Large intestine (tissue), 3 donors: ENCODE measurements around the gene FAM161A. TPM values are rescaled to one million over a fixed set of nuclear protein-coding genes. Genes with fewer than 3 reads are reported as not detected.
"Not testable (repeated sequence)": the region's sequence is repeated elsewhere in the genome, so short reads cannot be mapped to it uniquely, and the experiment has no call there.

Source experiments
- DNase-seq, 2 donors: peaks; one replicate each; pipeline versions ENCODE4 v3.0.0 to v3.0.0-alpha.2; 2013
- H3K27ac ChIP-seq: one replicate; pipeline ENCODE4 v1.5.1; 2013; ENCODE audit warnings: low read length
- H3K27me3 ChIP-seq: 2 replicates; pipeline ENCODE4 v1.6.1; 2013; ENCODE audit warnings: low read length; ENCODE audit not compliant: control insufficient read depth, insufficient read depth
- H3K36me3 ChIP-seq: 2 replicates; pipeline ENCODE4 v1.6.1; 2013; ENCODE audit warnings: low read length; ENCODE audit not compliant: control insufficient read depth, insufficient read depth
- H3K4me1 ChIP-seq: one replicate; pipeline ENCODE4 v1.6.1; 2013; ENCODE audit warnings: low read length; ENCODE audit not compliant: control insufficient read depth, insufficient read depth
- H3K4me3 ChIP-seq: one replicate; pipeline ENCODE4 v1.5.1; 2013; ENCODE audit warnings: low read length
- H3K9me3 ChIP-seq: one replicate; pipeline ENCODE4 v1.6.1; 2013; ENCODE audit warnings: mild to moderate bottlenecking, low read depth, low read length, moderate library complexity; ENCODE audit not compliant: control insufficient read depth
- WGBS: methylation state at CpG from one replicate; pipeline ENCODE4 v1.1.5; 2013; ENCODE audit warnings: low lambda C conversion rate; ENCODE audit not compliant: insufficient coverage; 5-methylcytosine and 5-hydroxymethylcytosine counted together
- polyA plus RNA-seq: library from polyadenylated mRNA; unstranded; fragments of 120-200 nt; gene quantifications from one replicate; pipeline ENCODE4 v1.2.1, GENCODE V29; 2013

The FAM161A gene
- polyA plus RNA-seq, 1 donor: 7.4 TPM

GRCh38 chr2:61877571-61878245 lies 23.8 kb upstream of the FAM161A start:
- Histone ChIP-seq H3K4me1 (no peaks in the 10 kb centered on the region), H3K36me3 (peaks cover 79% of the 10 kb centered on the region), H3K9me3 (no peaks in the 10 kb centered on the region), H3K27me3 (no peaks in the 10 kb centered on the region), H3K4me3 (no peak overlapping the region), H3K27ac (no peak overlapping the region)
- DNase-seq: no peak
- WGBS: 100% methylated on average over 3 of the region's 4 CpGs

DNA sequence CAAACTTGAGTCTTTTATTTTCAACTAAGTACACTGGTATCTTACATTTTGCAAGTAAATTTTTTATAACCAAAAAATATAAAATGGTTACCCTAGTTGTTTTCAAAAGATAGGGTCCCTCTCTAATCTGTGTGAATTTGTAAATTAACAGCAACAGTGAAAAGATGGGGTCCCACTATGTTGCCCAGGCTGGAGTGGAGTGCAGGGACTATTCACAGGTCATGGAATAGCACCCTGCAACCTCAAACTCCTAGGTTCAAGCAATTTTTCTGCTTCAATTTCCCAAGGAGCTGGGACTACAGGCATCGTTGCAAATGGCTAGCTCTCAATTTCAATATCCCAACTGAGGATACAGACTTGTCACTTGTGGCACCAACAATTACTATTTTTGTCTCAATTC lies 22.5 kb upstream of the FAM161A start:
- H3K27ac ChIP-seq: no peak overlapping the region
- no peaks in the 10 kb centered on the region for H3K9me3 ChIP-seq
- H3K36me3 ChIP-seq: peaks cover 81% of the 10 kb centered on the region
- WGBS: 100% methylated on average over 1 of the region's 1 CpG
- DNase-seq: no peak
- no peak overlapping the region for H3K4me3 ChIP-seq
- H3K4me1 ChIP-seq: no peaks in the 10 kb centered on the region
- H3K27me3 ChIP-seq: no peaks in the 10 kb centered on the region

DNA sequence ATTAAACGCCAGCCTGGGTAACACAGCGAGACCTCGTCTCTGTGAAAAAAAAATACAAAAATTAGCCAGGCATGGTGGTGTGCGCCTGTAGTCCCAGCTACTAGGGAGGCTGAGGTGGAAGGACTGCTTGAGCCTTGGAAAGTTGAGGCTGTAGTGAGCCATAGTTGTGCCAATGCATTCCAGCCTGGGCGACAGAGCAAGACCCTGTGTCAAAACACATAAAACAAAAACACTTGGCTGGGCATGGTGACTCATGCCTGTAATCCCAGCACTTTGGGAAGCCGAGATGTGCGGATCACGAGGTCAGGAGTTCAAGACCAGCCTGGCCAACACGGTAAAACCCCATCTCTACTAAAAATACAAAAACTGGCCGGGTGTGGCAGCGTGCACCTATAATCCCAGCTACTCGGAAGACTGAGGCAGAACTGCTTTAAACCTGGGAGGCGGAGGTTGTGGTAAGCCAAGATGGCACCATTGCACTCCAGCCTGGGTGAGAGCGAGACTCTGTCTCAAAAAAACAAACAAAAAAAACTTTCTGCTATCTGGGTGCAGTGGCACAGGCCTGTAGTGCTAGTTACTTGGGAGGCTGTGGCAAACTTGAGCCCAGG lies 12.7 kb upstream of the FAM161A start:
- no CpG with 5 or more reads among the region's 14 CpGs for WGBS
- not testable (repeated sequence) for H3K4me1 ChIP-seq, H3K9me3 ChIP-seq, DNase-seq, H3K27me3 ChIP-seq, H3K4me3 ChIP-seq, H3K27ac ChIP-seq
- peaks cover 54% of the 10 kb centered on the region for H3K36me3 ChIP-seq

- Histone ChIP-seq H3K27me3 (no peaks in the 10 kb centered on the region), H3K4me1 (no peaks in the 10 kb centered on the region), H3K36me3 (peaks cover 25% of the 10 kb centered on the region), H3K27ac (no peak overlapping the region), H3K4me3 (no peak overlapping the region), H3K9me3 (peaks cover 8% of the 10 kb centered on the region)
- WGBS: no CpG with 5 or more reads among the region's 5 CpGs
- no peak for DNase-seq
Observed at GRCh38 chr2:61862085-61862484, 8.2 kb upstream of the FAM161A start.

DNA sequence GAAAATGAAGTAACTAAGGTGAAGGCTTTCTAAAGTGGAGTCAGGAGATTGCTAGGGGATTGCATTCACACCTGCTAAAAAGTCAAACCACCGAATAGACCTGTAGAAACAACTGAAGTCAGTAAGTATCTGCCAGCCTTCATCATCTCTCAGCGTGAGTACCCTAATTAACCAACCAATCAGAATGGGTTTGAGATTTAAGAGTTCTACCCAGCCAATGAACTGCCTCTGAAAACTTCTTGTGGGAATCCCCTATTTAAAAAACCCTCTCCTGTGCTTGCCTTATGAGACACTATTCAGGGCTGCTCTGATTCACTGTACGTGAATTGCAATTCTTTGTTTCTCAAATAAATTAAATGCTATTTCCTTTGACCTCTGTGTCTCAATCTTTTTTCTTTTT lies 3.4 kb upstream of the FAM161A start:
- Histone ChIP-seq H3K27ac (no peak overlapping the region), H3K36me3 (no peaks in the 10 kb centered on the region), H3K9me3 (peaks cover 8% of the 10 kb centered on the region), H3K27me3 (no peaks in the 10 kb centered on the region), H3K4me3 (no peak overlapping the region), H3K4me1 (no peaks in the 10 kb centered on the region)
- 100% methylated on average over 1 of the region's 3 CpGs for WGBS
- DNase-seq: no peak

- Histone ChIP-seq H3K4me1 (no peaks in the 10 kb centered on the region), H3K4me3 (peak overlapping the region; percentile 76), H3K9me3 (no peaks in the 10 kb centered on the region), H3K27me3 (no peaks in the 10 kb centered on the region), H3K36me3 (no peaks in the 10 kb centered on the region), H3K27ac (peak overlapping the region; percentile 34)
- DNase-seq: no peak
- WGBS: no CpG with 5 or more reads among the region's 9 CpGs
Observed at GRCh38 chr2:61855318-61855613, 1.4 kb upstream of the FAM161A start.

GRCh38 chr2:61854564-61855317 lies 881 bp upstream of the FAM161A start:
- no peaks in the 10 kb centered on the region for H3K36me3 ChIP-seq
- H3K4me1 ChIP-seq: no peaks in the 10 kb centered on the region
- H3K4me3 ChIP-seq: peak overlapping the region; percentile 76
- WGBS: no CpG with 5 or more reads among the region's 23 CpGs
- no peaks in the 10 kb centered on the region for H3K27me3 ChIP-seq
- DNase-seq: peak; percentile 91 to 97
- H3K27ac ChIP-seq: peak overlapping the region; percentile 34
- no peaks in the 10 kb centered on the region for H3K9me3 ChIP-seq

DNA sequence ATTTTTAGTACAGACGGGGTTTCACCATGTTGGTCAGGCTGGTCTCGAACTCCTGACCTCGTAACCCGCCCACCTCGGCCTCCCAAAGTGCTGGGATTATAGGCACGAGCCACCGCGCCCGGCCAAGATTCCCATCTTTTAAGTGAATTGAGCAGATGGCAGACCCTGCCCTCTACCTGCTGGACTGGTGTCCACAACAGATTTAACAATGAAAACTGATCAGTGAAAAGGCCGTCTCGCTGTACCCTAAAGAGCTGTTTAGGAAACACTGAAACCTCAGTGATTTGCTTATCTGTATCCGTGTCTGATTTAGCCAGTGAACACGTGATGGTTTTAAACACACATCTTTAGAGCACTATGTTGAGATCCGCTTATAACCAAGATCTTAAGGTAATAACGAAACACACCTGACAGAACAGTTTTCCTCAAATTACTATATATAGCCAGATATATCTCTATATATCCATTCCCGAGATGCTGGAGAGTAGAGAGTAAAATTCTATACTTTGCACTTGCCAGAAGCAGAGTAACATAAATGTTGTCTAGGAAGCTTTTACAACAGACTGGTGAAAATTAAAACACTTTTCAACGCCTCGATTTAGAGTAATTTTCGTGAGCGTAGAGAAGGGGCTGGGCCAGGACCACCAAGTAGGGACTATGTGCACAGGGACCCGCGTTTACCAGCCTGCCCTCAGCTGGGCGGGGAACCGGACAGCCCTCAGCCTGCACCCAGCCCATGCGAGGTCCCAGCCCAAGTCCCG lies 594 bp downstream of the FAM161A start:
- Histone ChIP-seq H3K4me1 (no peaks in the 10 kb centered on the region), H3K4me3 (peak overlapping the region; percentile 76), H3K36me3 (no peaks in the 10 kb centered on the region), H3K9me3 (no peaks in the 10 kb centered on the region), H3K27me3 (no peaks in the 10 kb centered on the region), H3K27ac (peak overlapping the region; percentile 81)
- WGBS: no CpG with 5 or more reads among the region's 26 CpGs
- peak in 1 of 2 donors; percentile 35 for DNase-seq

GRCh38 chr2:61851270-61851669 lies 2.6 kb downstream of the FAM161A start:
- not testable (repeated sequence) for H3K36me3 ChIP-seq, H3K4me1 ChIP-seq, DNase-seq, H3K4me3 ChIP-seq, H3K27me3 ChIP-seq, H3K27ac ChIP-seq, H3K9me3 ChIP-seq
- whole genome bisulfite sequencing: no CpG with 5 or more reads among the region's 10 CpGs

GRCh38 chr2:61845320-61845719 lies 8.5 kb downstream of the FAM161A start:
- no peak for DNase-seq
- Histone ChIP-seq H3K9me3 (no peaks in the 10 kb centered on the region), H3K4me1 (no peaks in the 10 kb centered on the region), H3K27me3 (no peaks in the 10 kb centered on the region), H3K27ac (no peak overlapping the region), H3K36me3 (no peaks in the 10 kb centered on the region), H3K4me3 (no peak overlapping the region)
- no CpG with 5 or more reads among the region's 3 CpGs for WGBS
